WTC11 (cell line): ENCODE data around the gene TPX2. TPM values are rescaled to one million over a fixed set of nuclear protein-coding genes. Genes with fewer than 3 reads are reported as not detected.
A peak's percentile ranks its signal among the peaks of the same experiment; 100 is the strongest.

Experiments used
- ATAC-seq: fragments of 200-7000 bp; cut with Tn5 transposase; 2 replicates; pipeline ENCODE4 v1.10.0; 2021; ENCODE audit warnings: mild to moderate bottlenecking, moderate library complexity
- CTCF ChIA-PET: fragments of 300-600 bp; sonication (Branson Sonifier 250); formaldehyde crosslinking; loops from one replicate; lab custom pipeline; 2021; ENCODE audit warnings: antibody characterized with exemption; lab: Charles Lee
- POLR2A ChIA-PET: fragments of 350-600 bp; sonication (Branson Sonifier 250); formaldehyde crosslinking; loops from one replicate; lab custom pipeline; 2021; ENCODE audit warnings: antibody characterized with exemption; lab: Charles Lee
- DNase-seq: peaks from one replicate; pipeline ENCODE4 v3.0.0; 2021; ENCODE audit warnings: low spot score
- H3K27ac Mint-ChIP-seq: 2 replicates; pipeline ENCODE4 v1.8.0; 2021; ENCODE audit warnings: mixed read lengths
- H3K27me3 Mint-ChIP-seq: 2 replicates; pipeline ENCODE4 v1.8.0; 2021; ENCODE audit warnings: low read depth, mild to moderate bottlenecking, moderate library complexity, mixed read lengths
- H3K36me3 Mint-ChIP-seq: 2 replicates; pipeline ENCODE4 v1.8.0; 2021; ENCODE audit warnings: mixed read lengths
- H3K4me1 Mint-ChIP-seq: 2 replicates; pipeline ENCODE4 v1.8.0; 2022; ENCODE audit warnings: mixed read lengths
- H3K4me3 Mint-ChIP-seq: 2 replicates; pipeline ENCODE4 v1.8.0; 2021; ENCODE audit warnings: mild to moderate bottlenecking, moderate library complexity, mixed read lengths
- H3K9me3 Mint-ChIP-seq: 2 replicates; pipeline ENCODE4 v1.8.0; 2021; ENCODE audit warnings: mixed read lengths
- CREM ChIP-seq: sonication (generic); formaldehyde crosslinking; IDR thresholded peaks from 2 replicates; pipeline ENCODE4 v1.8.1; 2022; ENCODE audit warnings: mild to moderate bottlenecking, missing genetic modification reagents, moderate library complexity
- ETV6 ChIP-seq: sonication (generic); formaldehyde crosslinking; IDR thresholded peaks from 2 replicates; pipeline ENCODE4 v1.8.1; 2022; ENCODE audit warnings: mild to moderate bottlenecking, missing genetic modification reagents
- MXD4 ChIP-seq: fragments of 250-450 bp; sonication (Bioruptor Pico); IDR thresholded peaks from 2 replicates; pipeline ENCODE4 v1.8.0; 2021; ENCODE audit warnings: mild to moderate bottlenecking, moderate library complexity, borderline replicate concordance
- OVOL2 ChIP-seq: fragments of 250-450 bp; sonication (Bioruptor Pico); IDR thresholded peaks from 2 replicates; pipeline ENCODE4 v1.9.0; 2021; ENCODE audit warnings: mild to moderate bottlenecking, borderline replicate concordance
- PRRX2 ChIP-seq: fragments of 250-450 bp; sonication (Bioruptor Pico); IDR thresholded peaks from 2 replicates; pipeline ENCODE4 v1.8.0; 2021; ENCODE audit warnings: mild to moderate bottlenecking
- ZBTB21 ChIP-seq: sonication (generic); formaldehyde crosslinking; IDR thresholded peaks from 2 replicates; pipeline ENCODE4 v1.8.1; 2023; ENCODE audit warnings: mild to moderate bottlenecking, missing genetic modification reagents, borderline replicate concordance
- ZNF121 ChIP-seq: sonication (generic); formaldehyde crosslinking; IDR thresholded peaks from 2 replicates; pipeline ENCODE4 v1.8.0; 2023; ENCODE audit warnings: missing genetic modification reagents
- ZNF219 ChIP-seq: sonication (generic); formaldehyde crosslinking; IDR thresholded peaks from 2 replicates; pipeline ENCODE4 v1.8.0; 2023; ENCODE audit warnings: missing genetic modification reagents, mild to moderate bottlenecking, borderline replicate concordance
- ZNF396 ChIP-seq: fragments of 250-450 bp; sonication (Bioruptor Pico); IDR thresholded peaks from 2 replicates; pipeline ENCODE4 v1.8.0; 2021; ENCODE audit warnings: mild to moderate bottlenecking, moderate library complexity, borderline replicate concordance
- ZNF671 ChIP-seq: fragments of 250-450 bp; sonication (Bioruptor Pico); IDR thresholded peaks from 2 replicates; pipeline ENCODE4 v1.8.0; 2021; ENCODE audit warnings: mild to moderate bottlenecking
- total RNA-seq: library from RNA; stranded (reverse); gene quantifications from 3 replicates; pipeline ENCODE4 v1.2.3, GENCODE V29; 2021
- TF ChIP-seq, protein P1 (sequence below): sonication (generic); formaldehyde crosslinking; IDR thresholded peaks from 2 replicates; pipeline ENCODE4 v1.8.0; 2023; ENCODE audit warnings: missing genetic modification reagents, mild to moderate bottlenecking, borderline replicate concordance
- TF ChIP-seq, protein P2 (sequence below): sonication (generic); formaldehyde crosslinking; conservative IDR thresholded peaks from 2 replicates; pipeline ENCODE4 v1.8.1; 2022; ENCODE audit warnings: mild to moderate bottlenecking, missing genetic modification reagents
- TF ChIP-seq, protein P3 (sequence below): fragments of 200-600 bp; IDR thresholded peaks from 2 replicates; pipeline ENCODE4 v1.8.0; 2022; ENCODE audit warnings: antibody characterized with exemption
- TF ChIP-seq, protein P4 (sequence below): sonication (generic); formaldehyde crosslinking; IDR thresholded peaks from 2 replicates; pipeline ENCODE4 v1.8.1; 2022; ENCODE audit warnings: low read depth, missing genetic modification reagents, borderline replicate concordance
- TF ChIP-seq, protein P5 (sequence below): sonication (generic); formaldehyde crosslinking; IDR thresholded peaks from 2 replicates; pipeline ENCODE4 v1.8.1; 2023; ENCODE audit warnings: mild to moderate bottlenecking, moderate library complexity, missing genetic modification reagents
- TF ChIP-seq, protein P6 (sequence below): sonication (generic); formaldehyde crosslinking; IDR thresholded peaks from 2 replicates; pipeline ENCODE4 v1.8.0; 2022; ENCODE audit warnings: mild to moderate bottlenecking, missing genetic modification reagents

Gene TPX2
- total RNA-seq, 1 experiment from 2014 or later: 123 TPM

DNA sequence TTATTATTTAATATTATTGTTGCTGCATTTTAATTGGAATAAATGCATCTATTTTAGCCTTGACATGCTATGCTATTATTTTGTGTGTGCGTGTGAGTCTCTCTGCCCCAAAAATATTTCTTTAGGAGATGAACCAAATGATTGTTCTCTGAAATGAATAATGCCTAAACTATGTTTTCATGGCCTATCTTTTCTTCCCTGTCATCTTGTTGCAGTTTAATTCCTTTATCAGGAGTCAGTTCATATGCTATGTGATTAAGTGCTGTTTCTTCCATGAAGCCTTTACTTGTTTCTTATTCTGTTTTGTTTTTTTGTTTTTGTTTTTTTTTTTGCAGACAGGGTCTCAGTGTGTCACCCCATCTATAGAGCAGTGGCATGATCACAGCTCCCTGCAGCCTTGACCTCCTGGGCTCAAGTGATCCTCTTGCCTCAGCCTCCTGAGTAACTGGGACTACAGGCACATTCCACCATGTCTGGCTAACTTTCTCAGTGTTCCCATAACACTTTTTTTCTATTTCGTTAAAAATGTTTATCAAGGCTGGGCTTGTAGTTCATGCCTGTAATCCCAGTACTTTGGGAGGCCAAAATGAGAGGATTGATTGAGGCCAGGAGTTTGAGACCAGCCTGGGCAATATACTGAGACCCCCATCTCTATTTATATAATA, 25.7 kb downstream of the TPX2 start (continued):
- TF ChIP-seq, protein P1, sequence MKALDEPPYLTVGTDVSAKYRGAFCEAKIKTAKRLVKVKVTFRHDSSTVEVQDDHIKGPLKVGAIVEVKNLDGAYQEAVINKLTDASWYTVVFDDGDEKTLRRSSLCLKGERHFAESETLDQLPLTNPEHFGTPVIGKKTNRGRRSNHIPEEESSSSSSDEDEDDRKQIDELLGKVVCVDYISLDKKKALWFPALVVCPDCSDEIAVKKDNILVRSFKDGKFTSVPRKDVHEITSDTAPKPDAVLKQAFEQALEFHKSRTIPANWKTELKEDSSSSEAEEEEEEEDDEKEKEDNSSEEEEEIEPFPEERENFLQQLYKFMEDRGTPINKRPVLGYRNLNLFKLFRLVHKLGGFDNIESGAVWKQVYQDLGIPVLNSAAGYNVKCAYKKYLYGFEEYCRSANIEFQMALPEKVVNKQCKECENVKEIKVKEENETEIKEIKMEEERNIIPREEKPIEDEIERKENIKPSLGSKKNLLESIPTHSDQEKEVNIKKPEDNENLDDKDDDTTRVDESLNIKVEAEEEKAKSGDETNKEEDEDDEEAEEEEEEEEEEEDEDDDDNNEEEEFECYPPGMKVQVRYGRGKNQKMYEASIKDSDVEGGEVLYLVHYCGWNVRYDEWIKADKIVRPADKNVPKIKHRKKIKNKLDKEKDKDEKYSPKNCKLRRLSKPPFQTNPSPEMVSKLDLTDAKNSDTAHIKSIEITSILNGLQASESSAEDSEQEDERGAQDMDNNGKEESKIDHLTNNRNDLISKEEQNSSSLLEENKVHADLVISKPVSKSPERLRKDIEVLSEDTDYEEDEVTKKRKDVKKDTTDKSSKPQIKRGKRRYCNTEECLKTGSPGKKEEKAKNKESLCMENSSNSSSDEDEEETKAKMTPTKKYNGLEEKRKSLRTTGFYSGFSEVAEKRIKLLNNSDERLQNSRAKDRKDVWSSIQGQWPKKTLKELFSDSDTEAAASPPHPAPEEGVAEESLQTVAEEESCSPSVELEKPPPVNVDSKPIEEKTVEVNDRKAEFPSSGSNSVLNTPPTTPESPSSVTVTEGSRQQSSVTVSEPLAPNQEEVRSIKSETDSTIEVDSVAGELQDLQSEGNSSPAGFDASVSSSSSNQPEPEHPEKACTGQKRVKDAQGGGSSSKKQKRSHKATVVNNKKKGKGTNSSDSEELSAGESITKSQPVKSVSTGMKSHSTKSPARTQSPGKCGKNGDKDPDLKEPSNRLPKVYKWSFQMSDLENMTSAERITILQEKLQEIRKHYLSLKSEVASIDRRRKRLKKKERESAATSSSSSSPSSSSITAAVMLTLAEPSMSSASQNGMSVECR (CRISPR knock-in tag): no peak
- no peak for TF ChIP-seq MXD4 (CRISPR knock-in tag)
- TF ChIP-seq, protein P2, sequence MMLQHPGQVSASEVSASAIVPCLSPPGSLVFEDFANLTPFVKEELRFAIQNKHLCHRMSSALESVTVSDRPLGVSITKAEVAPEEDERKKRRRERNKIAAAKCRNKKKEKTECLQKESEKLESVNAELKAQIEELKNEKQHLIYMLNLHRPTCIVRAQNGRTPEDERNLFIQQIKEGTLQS (CRISPR knock-in tag): no peak

DNA sequence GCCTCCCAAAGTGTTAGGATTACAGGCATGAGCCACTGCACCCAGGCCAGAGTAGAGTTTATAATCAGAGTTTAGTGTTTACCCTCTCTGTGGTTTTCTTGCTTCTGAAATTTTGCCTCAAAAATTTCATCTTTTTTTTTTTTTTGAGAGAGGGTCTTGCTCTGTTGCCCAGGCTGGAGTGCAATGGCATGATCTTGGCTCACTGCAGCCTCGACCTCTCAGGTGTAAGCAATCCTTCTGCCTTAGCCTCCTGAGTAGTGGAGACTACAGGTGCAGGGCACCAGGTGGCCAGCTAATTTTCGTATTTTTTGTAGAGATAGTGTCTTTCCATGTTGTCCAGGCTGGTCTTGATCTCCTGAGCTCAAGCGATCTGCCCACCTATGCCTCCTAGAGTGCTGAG, 28.7 kb downstream of the TPX2 start:
- ATAC-seq (no peak), DNase-seq (no peak)
- H3K36me3 Mint-ChIP-seq: peaks cover 68% of the 10 kb centered on the region
- TF ChIP-seq ZNF121 (CRISPR knock-in tag) (0 out of 2 replicates have a peak, but pooled peaks have one; percentile 50), CREM (CRISPR knock-in tag) (no peak), ZNF671 (no peak), ZNF219 (CRISPR knock-in tag) (no peak), PRRX2 (no peak), ETV6 (no peak)
- TF ChIP-seq, protein P3, sequence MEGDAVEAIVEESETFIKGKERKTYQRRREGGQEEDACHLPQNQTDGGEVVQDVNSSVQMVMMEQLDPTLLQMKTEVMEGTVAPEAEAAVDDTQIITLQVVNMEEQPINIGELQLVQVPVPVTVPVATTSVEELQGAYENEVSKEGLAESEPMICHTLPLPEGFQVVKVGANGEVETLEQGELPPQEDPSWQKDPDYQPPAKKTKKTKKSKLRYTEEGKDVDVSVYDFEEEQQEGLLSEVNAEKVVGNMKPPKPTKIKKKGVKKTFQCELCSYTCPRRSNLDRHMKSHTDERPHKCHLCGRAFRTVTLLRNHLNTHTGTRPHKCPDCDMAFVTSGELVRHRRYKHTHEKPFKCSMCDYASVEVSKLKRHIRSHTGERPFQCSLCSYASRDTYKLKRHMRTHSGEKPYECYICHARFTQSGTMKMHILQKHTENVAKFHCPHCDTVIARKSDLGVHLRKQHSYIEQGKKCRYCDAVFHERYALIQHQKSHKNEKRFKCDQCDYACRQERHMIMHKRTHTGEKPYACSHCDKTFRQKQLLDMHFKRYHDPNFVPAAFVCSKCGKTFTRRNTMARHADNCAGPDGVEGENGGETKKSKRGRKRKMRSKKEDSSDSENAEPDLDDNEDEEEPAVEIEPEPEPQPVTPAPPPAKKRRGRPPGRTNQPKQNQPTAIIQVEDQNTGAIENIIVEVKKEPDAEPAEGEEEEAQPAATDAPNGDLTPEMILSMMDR: no peak
- TF ChIP-seq, protein P4, sequence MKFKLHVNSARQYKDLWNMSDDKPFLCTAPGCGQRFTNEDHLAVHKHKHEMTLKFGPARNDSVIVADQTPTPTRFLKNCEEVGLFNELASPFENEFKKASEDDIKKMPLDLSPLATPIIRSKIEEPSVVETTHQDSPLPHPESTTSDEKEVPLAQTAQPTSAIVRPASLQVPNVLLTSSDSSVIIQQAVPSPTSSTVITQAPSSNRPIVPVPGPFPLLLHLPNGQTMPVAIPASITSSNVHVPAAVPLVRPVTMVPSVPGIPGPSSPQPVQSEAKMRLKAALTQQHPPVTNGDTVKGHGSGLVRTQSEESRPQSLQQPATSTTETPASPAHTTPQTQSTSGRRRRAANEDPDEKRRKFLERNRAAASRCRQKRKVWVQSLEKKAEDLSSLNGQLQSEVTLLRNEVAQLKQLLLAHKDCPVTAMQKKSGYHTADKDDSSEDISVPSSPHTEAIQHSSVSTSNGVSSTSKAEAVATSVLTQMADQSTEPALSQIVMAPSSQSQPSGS (CRISPR knock-in tag): no peak
- H3K4me3 Mint-ChIP-seq: no peak overlapping the region
- H3K9me3 Mint-ChIP-seq: no peaks in the 10 kb centered on the region
- no peak overlapping the region for H3K27ac Mint-ChIP-seq
- peaks cover 2% of the 10 kb centered on the region for H3K4me1 Mint-ChIP-seq
- CTCF ChIA-PET: interaction anchor here (1.1 kb wide), 1 partner anchor 43 kb away, joined by 3 read pairs; no protein-coding TSS in a partner anchor
- POLR2A ChIA-PET: no interaction called here
- H3K27me3 Mint-ChIP-seq: no peaks in the 10 kb centered on the region

DNA sequence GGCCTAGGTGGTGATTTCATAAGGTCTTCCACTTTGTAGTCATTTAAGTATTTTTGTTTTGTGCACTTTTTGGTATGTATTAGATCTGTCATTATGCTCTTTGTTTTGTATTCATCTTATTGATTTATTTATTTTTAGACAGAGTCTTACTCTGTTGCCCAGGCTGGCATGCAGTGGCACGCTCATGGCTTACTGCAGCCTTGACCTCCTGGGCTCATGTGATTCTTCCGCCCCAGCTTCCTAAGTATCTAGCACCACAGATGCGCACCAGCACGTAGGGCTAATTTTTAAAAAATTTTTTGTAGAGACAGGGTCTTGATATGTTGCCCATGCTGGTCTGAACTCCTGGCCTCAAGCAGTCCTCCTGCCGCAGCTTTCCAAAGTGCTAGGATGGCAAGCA, 30.6 kb downstream of the TPX2 start:
- Mint-ChIP-seq H3K4me1 (no peaks in the 10 kb centered on the region), H3K27ac (0 out of 2 replicates have a peak overlapping the region, but pooled peaks have one; percentile 12)

More for the DNA sequence above, 30.6 kb downstream of the TPX2 start:
- ChIA-PET CTCF (no interaction called here), POLR2A (no interaction called here)
- Mint-ChIP-seq H3K27me3 (no peaks in the 10 kb centered on the region), H3K36me3 (peaks cover 73% of the 10 kb centered on the region), H3K4me3 (no peak overlapping the region), H3K9me3 (no peaks in the 10 kb centered on the region)
- TF ChIP-seq ZNF396 (no peak), OVOL2 (CRISPR knock-in tag) (no peak), ZBTB21 (CRISPR knock-in tag) (no peak)
- TF ChIP-seq, protein P5, sequence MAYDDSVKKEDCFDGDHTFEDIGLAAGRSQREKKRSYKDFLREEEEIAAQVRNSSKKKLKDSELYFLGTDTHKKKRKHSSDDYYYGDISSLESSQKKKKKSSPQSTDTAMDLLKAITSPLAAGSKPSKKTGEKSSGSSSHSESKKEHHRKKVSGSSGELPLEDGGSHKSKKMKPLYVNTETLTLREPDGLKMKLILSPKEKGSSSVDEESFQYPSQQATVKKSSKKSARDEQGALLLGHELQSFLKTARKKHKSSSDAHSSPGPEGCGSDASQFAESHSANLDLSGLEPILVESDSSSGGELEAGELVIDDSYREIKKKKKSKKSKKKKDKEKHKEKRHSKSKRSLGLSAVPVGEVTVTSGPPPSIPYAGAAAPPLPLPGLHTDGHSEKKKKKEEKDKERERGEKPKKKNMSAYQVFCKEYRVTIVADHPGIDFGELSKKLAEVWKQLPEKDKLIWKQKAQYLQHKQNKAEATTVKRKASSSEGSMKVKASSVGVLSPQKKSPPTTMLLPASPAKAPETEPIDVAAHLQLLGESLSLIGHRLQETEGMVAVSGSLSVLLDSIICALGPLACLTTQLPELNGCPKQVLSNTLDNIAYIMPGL (CRISPR knock-in tag): no peak
- TF ChIP-seq, protein P6, sequence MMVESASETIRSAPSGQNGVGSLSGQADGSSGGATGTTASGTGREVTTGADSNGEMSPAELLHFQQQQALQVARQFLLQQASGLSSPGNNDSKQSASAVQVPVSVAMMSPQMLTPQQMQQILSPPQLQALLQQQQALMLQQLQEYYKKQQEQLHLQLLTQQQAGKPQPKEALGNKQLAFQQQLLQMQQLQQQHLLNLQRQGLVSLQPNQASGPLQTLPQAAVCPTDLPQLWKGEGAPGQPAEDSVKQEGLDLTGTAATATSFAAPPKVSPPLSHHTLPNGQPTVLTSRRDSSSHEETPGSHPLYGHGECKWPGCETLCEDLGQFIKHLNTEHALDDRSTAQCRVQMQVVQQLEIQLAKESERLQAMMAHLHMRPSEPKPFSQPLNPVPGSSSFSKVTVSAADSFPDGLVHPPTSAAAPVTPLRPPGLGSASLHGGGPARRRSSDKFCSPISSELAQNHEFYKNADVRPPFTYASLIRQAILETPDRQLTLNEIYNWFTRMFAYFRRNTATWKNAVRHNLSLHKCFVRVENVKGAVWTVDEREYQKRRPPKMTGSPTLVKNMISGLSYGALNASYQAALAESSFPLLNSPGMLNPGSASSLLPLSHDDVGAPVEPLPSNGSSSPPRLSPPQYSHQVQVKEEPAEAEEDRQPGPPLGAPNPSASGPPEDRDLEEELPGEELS (CRISPR knock-in tag): no peak
- no peak for ATAC-seq
- no peak for DNase-seq
